ENCODE data around the gene SLC6A6.

The SLC6A6 gene

GRCh38 chr3:14378415-14378814 is 24.0 kb upstream of the SLC6A6 start:
- Histone ChIP-seq H3K27ac (no peak overlapping the region), H3K27me3 (replicated peaks) (no peaks in the 10 kb centered on the region), H3K36me3 (replicated peaks) (no peaks in the 10 kb centered on the region), H3K4me3 (ENCODE audit: low read depth, low read length) (no peak overlapping the region)
- in situ Hi-C loops (cut with HindIII; ENCODE audit: low pct_ligation_motif_present, low sequenced_read_pairs), result no loop called here
- no peak for DNase-seq
- TF ChIP-seq CTCF (IDR thresholded peaks at IDR 0.05; ENCODE audit: low read depth, low read length, missing control alignments), result no peak

GRCh38 chr3:14379843-14380242 is 22.6 kb upstream of the SLC6A6 start:
- no peak for DNase-seq
- TF ChIP-seq CTCF (IDR thresholded peaks at IDR 0.05; ENCODE audit: low read depth, low read length, missing control alignments), result no peak
- Histone ChIP-seq H3K4me3 (ENCODE audit: low read depth, low read length) (no peak overlapping the region), H3K27ac (no peak overlapping the region), H3K27me3 (replicated peaks) (no peaks in the 10 kb centered on the region), H3K36me3 (replicated peaks) (no peaks in the 10 kb centered on the region)
- in situ Hi-C loops (cut with HindIII; ENCODE audit: low pct_ligation_motif_present, low sequenced_read_pairs), result no loop called here

- in situ Hi-C loops (cut with HindIII; ENCODE audit: low pct_ligation_motif_present, low sequenced_read_pairs), result no loop called here
- Histone ChIP-seq H3K27me3 (replicated peaks) (peaks cover 1% of the 10 kb centered on the region), H3K4me3 (ENCODE audit: low read depth, low read length) (no peak overlapping the region), H3K36me3 (replicated peaks) (no peaks in the 10 kb centered on the region), H3K27ac (no peak overlapping the region)
- no peak for TF ChIP-seq CTCF (IDR thresholded peaks at IDR 0.05; ENCODE audit: low read depth, low read length, missing control alignments)
- no peak for DNase-seq
Measured at GRCh38 chr3:14386254-14386653, 16.2 kb upstream of the SLC6A6 start.

GRCh38 chr3:14388201-14388600 is 14.2 kb upstream of the SLC6A6 start:
- Histone ChIP-seq H3K27ac (no peak overlapping the region), H3K4me3 (ENCODE audit: low read depth, low read length) (no peak overlapping the region), H3K36me3 (replicated peaks) (no peaks in the 10 kb centered on the region), H3K27me3 (replicated peaks) (peaks cover 1% of the 10 kb centered on the region)
- no peak for DNase-seq
- TF ChIP-seq CTCF (IDR thresholded peaks at IDR 0.05; ENCODE audit: low read depth, low read length, missing control alignments), result no peak
- in situ Hi-C loops (cut with HindIII; ENCODE audit: low pct_ligation_motif_present, low sequenced_read_pairs), result no loop called here

- H3K27ac ChIP-seq, result no peak overlapping the region
- peaks cover 1% of the 10 kb centered on the region for H3K27me3 ChIP-seq (replicated peaks)
- in situ Hi-C loops (cut with HindIII; ENCODE audit: low pct_ligation_motif_present, low sequenced_read_pairs), result no loop called here
- no peak overlapping the region for H3K4me3 ChIP-seq (ENCODE audit: low read depth, low read length)
- no peaks in the 10 kb centered on the region for H3K36me3 ChIP-seq (replicated peaks)
- DNase-seq, result no peak
- no peak for TF ChIP-seq CTCF (IDR thresholded peaks at IDR 0.05; ENCODE audit: low read depth, low read length, missing control alignments)
Measured at GRCh38 chr3:14389166-14389606, 13.2 kb upstream of the SLC6A6 start.

- no peaks in the 10 kb centered on the region for H3K36me3 ChIP-seq (replicated peaks)
- DNase-seq, result no peak
- H3K27me3 ChIP-seq (replicated peaks), result peaks cover 1% of the 10 kb centered on the region
- in situ Hi-C loops (cut with HindIII; ENCODE audit: low pct_ligation_motif_present, low sequenced_read_pairs), result no loop called here
- H3K27ac ChIP-seq, result no peak overlapping the region
- H3K4me3 ChIP-seq (ENCODE audit: low read depth, low read length), result no peak overlapping the region
- no peak for TF ChIP-seq CTCF (IDR thresholded peaks at IDR 0.05; ENCODE audit: low read depth, low read length, missing control alignments)
Measured at GRCh38 chr3:14389716-14390115, 12.7 kb upstream of the SLC6A6 start.
